GM19239 (cell line): Measurements from ENCODE around the gene GPR142.
"Not testable (repeated sequence)": the region's sequence is repeated elsewhere in the genome, so short reads cannot be mapped to it uniquely, and the experiment has no call there.

Source experiments
- DNase-seq: peaks from one replicate; pipeline ENCODE4 v3.0.0; 2011; ENCODE audit warnings: low spot score; ENCODE audit not compliant: insufficient read length
- FAIRE-seq: peaks from 2 replicates; lab custom pipeline; 2011; peaks lifted over from hg19 to GRCh38; lab: Jason Lieb, UNC

The GPR142 gene

DNA sequence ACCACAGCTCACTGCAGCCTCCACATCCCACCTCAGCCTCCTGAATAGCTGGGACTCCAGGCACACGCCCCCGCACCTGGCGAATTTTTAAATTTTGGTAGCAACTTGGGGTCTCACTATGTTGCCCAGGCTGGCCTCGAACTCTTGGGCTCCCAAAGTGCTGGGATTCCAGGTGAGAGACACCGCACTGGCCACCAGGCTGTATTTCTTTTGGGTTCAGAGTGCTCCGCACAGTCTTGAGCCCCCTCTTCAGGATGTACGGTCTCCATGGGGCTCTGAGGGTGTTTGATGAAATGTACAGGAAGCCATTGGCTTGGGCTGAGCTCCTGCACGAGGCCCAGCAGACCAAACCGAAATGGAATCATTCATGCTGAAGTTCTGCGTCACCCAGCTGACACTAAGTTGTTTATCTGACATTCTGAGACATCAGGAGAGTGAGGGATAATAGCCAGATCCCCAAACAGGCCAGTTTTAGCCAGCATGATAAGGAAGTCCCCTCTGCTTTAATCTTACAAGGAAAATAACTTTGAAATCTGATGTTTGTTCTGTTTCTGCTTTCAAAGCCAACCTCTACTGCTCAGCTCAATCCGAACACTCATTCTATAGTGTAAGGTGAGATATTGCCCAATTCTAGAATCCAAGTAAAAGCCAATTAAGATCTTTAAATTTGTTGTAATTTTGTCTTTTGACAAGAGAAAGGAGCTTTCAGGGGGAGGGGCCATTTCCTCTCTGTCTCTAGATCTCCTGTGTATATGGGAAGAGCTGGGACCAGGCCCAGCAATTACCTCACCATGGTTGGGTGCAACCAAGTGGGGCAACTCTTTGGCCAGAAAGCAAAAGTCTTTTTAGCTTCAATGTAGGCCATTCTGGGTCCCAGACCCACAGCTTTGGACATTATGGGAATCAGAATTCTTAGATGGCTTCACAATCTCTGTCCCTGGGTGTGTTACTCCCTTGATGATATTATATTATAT, 23.7 kb downstream of the GPR142 start:
- no peak for FAIRE-seq
- DNase-seq, result no peak

DNA sequence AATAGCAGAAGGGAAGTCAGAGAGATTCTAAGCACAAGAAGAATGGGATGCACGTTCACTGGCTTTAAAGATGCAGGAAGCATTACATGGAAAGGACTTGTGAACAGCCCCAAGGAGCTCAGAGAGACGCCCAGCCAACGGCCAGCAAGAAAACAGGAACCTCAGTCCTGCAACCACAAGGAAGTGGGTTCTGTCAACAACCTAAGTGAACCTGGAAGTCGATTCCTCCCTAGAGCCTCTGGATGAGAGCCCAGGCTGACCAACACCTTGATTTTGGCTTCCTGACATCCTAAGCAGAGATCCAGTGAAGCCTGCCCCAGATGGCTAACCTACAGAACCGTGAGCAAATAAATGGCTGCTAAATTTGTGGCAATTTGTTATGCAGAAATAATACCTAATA, 24.5 kb downstream of the GPR142 start:
- FAIRE-seq (no peak), DNase-seq (no peak)

DNA sequence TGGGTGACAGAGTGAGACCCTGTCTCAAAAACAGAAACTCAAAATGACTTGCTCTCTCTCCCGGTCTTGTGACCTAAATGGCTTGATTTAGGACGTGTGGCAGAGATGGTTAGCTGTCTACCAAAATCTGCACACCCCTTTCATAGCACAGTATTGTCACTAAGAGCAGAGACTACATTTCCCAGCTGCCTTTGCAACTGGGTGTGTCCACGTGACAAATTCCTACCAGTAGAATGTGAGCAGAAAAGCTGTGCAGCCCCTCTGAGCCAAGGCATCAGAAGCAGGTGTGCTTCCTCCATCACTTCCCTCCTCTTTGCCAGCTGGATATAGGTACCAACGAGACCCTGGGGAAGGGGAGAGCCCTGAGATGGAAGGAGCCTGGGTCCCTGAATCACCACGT, 25.5 kb downstream of the GPR142 start:
- DNase-seq (no peak), FAIRE-seq (peak; percentile 18)

DNA sequence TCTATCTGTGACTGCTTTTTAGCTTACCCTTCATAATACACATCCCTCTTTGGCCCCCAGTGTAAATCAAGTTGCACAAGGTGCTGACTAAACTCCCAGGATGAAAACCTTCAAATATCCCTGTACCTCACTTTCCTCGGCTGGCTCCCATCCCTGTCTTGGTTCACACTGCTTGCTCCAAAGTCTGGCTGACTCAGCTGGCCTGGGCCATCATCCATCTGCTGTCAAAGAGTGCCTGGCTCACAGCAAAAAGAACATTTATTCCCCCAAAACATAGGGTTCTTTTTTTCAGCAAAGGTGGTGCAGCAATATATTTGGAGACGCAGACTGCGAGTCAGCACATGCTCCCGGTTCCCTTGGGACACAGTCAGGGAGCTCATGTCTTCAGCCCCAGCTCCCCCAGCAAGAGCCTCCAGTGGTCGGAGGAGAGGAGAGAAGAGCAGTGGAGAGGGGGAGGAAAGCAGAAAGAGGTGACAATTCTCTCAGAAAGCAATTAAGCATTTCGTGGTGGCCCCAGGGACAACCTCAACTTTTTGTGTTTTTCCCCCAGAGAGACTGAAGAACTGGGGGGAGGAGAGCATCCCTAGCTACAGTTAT, 26.1 kb downstream of the GPR142 start:
- FAIRE-seq (peak; percentile 4), DNase-seq (no peak)

DNA sequence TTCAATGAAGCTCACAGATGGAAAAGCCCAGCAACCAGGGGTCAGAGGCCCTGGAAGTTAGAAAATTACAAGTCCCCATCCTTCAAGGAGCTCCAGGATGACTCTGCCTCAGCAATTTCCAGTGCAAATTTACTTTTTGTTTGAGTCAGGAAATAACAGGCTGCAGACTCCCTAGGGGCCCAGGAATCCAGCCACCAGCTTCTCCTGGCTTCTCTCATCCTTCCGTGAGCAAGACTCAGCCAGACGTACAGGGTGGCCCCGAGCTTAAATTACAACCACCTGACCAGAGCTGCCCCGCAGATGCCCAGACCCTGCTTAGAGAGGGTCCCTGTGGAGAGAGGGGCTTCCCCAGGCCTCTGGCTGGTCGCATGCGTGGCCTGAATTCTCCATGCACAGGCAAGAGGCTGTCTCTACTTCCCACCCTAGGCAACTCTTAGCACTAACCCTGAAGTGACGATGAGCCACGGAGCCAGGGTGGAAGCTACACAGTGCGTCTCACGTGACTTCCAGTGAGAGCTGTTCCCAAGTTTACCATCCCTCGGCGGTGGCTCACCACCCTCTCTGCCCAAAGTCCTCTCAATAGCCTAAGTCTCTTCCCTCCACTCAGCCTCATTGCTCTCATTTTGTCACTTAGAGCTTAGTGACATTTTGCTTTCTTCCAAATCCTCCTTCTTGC, 27.1 kb downstream of the GPR142 start:
- FAIRE-seq (no peak), DNase-seq (no peak)

DNA sequence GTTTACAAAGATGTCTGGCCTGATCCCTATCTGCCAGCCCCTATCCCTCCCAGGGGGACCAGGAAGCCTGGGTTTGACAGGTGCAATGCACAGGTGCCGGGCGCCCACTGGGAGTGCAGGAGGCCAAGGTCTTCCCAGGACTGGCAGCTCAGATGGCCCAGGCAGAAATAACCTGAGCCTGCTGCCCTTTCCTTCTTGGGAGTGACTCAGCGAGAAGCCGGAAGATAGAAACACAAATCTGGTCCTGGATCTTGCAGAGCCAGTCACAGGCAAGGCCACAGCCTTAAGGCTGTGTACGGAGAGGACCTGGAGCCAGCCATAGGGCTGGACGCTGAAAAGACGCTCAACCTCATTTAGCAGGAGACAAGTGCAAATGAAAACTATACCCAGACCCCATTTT, 27.7 kb downstream of the GPR142 start:
- DNase-seq, result no peak
- FAIRE-seq, result no peak

DNA sequence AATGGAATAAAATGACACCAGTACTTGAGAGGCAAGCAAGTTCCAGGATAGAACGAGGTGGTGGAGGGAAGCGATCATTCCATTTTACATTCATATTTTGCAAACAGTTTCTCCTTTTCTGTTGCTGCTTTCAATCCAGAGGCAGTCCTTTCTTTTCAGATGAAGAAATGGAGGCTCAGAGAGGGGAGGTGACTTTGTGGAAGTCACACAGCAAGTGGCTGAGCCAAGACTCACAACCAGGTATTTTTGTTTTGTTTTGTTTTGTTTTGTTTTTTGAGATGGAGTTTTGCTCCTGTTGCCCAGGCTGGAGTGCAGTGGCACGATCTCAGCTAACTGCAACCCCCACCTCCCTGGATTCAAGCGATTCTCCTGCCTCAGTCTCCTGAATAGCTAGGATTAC, 29.3 kb downstream of the GPR142 start:
- DNase-seq (no peak), FAIRE-seq (no peak)

DNA sequence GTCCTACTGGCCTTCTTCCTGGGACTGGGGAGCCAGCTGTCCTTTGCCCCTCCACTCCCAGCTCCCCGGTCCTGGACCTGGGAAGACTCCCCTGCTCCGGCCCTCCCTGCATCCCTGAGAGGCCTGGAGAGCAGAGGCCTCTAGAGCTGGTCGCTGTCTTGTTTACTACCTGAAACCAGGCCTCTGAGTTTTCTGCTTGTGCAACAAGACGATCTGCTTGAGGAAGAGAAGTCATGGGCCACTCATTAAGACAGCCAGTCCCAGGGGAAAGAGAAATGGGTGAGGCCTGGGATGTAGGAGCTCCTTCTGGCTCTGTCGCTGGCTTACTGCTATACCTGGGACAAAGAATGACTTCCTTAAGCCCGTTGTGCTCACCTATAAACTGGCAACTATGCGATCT, 34.7 kb downstream of the GPR142 start:
- DNase-seq (no peak), FAIRE-seq (no peak)

DNA sequence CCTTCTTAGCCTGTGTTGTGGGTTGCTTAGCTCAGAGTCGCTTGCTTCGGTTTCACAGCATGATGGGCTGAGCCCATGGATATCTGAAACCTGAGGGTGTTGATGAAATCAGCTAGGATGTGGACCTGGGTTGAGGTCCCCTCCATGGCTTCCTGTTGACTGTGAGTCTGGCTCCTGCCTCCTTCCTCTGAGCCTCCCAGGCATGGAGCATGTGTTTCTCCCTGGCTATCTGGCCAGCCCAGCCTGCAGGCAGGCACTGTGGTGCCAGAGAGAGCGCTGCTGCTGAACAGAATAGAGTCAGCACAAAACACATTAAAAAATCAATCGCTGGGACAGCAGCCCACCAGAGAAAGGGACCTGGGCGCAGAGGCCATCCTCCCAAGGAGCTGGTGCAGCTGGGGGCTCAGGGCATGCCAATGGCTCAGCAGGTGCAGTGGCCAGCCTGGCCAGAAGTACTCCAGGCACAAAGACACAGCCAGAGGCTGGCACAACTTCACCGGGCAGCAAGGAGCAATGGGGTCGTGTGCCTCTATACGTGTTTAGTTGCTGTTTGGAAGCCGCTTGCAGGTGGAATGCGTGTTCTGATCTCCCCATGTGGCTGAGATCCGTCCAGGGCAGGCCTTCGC, 36.3 kb downstream of the GPR142 start:
- FAIRE-seq (no peak), DNase-seq (no peak)

DNA sequence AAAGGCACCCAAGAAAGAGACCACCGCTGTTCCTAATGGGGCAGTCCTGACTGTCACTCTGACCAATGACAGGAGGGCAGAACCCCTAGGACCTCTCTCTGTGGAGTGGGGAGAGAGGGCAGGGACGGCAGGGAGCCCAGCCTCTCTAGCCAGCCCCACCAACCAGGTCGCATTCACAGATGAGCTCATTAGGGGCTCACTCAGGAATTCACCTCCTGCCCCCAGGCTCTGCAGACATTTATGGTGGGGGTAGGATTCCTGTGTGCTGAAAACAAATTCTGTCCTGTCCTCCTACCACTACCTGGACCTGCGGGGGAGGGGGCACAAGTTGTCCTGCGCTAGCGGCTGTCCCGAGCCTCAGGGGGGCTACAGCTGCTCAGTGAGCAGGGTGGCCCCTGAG, 36.9 kb downstream of the GPR142 start:
- no peak for DNase-seq
- FAIRE-seq, result no peak

DNA sequence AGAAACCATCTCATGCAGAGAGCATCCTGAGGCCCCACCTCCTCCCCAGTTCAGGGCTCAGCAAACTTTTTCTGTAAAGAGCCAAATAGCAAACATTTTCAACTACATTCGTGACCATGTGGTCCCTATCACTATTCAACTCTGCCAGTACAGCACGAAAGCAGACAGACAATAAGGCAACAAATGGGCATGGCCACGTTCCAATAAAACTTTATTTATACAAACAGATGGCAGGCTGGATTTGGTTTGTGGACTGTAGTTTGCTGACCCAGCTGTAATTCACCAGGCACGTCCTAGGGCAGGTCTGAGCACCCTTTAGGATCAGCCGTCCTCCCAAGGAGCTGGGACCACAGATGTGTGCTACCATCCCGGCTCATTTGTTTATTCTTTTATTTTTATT, 37.5 kb downstream of the GPR142 start:
- FAIRE-seq (no peak), DNase-seq (no peak)

DNA sequence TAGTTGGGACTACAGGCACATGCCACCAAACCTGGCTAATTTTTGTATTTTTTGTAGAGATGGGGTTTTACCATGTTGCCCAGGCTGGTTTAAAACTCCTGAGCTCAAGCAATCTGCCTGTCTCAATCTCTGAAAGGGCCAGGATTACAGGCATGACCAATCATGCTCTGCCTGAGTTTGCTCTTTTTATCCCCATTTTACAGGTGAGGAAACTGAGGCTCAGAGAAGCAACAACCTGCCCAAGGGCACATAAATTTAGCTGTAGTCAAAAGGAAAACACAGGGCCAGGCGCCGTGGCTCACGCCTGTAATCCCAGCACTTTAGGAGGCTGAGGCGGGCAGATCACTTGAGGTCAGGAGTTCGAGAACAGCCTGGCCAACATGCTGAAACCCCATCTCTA, 38.0 kb downstream of the GPR142 start:
- DNase-seq, FAIRE-seq: not testable (repeated sequence)

DNA sequence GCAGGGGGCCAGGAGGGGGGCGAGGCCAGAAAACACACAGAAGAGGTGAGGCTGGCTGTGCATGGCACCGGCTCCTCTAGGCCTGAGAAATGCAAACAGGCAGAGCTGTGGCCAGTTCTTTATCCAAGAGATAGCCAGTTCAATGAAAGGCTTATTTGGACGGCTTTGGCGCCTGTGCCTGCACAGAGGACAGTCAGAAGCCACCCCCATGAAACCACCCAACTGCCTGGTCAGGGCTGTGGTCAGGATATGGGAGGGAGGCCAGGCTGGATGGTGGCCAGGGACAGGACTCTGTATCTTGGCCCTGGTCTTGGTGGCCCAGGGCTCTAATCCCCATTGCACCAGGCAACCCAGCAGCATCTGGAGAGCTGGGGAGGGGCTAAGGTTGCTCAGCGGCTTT, 40.1 kb downstream of the GPR142 start:
- DNase-seq, result no peak

DNA sequence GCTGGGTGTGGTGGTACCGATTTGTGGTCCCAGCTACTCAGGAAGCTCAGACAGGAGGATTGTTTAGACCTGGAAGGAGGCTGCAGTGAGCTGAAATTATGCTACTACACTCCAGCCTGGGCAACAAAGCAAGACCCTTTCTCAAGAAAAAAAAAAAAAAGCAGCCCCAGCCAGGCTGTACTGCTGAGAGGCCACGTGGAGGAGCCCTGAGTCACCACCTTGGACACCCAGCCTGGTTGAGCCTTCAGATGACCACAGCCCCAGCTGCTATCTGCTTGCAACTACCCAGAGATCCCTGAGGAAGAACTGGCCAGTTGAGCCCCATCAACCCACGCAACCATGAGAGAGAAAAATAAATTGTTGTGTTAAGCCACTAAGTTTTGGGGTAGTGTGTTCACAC, 41.0 kb downstream of the GPR142 start:
- FAIRE-seq (no peak), DNase-seq (no peak)

More for the DNA sequence above, 40.1 kb downstream of the GPR142 start:
- FAIRE-seq, result no peak

DNA sequence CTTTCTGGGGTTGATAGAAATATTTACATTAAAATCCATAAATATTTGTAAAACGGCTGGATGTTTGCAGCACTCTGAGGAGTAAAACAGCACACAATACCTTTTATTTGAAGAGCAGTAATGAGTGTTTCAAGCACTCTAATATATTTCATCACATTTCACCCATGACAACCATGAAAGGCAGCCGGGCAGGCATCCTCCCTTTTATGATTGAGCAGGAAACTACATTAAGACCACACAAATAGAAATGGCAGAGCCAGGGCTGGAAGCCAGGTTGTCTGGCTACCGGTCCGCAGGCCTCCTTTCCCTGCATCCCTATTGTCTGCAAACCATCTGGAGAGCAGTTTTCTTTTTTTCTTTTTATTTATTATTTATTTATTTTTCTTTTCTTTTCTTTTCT, 41.5 kb downstream of the GPR142 start:
- DNase-seq, result no peak
- no peak for FAIRE-seq

DNA sequence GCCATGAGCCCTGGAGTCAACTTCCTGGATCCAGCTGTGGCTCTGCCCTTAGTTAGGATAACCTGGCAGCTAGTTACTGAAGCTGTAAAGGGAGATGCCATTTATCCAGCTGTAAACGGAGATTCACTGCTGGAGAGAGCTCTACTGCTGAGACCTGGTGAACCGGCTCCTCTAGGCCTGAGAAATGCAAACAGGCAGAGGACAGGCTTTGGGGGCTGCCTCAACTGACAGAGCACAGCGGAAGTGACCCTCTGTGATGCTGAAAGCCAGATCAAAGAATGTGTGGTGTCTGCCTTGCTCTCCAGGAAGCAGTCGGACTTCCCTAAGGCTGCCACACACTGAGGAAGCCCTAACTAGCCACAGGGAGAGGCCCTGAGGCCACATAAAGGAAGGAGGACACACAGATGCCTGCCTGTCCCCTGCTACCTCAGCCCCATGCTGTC, 42.7 kb downstream of the GPR142 start:
- DNase-seq, result no peak
- FAIRE-seq, result no peak

DNA sequence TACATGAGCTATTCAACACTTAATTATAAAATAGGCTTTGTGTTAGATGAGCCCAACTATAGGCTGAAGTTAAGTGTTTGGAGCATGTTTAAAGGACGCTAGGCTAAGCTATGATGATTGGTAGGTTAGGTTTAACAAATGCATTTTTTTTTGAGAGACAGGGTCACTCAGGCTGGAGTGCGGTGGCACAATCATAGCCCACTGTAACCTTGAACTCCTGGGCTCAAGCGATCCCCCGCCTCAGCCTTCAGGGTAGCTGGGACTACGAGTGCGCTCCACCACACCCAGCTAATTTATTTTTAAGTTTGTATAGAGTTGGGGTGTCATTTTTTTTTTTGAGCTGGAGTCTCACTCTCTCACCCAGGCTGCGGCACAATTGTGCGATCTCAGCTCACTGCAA, 45.3 kb downstream of the GPR142 start:
- DNase-seq, result no peak

DNA sequence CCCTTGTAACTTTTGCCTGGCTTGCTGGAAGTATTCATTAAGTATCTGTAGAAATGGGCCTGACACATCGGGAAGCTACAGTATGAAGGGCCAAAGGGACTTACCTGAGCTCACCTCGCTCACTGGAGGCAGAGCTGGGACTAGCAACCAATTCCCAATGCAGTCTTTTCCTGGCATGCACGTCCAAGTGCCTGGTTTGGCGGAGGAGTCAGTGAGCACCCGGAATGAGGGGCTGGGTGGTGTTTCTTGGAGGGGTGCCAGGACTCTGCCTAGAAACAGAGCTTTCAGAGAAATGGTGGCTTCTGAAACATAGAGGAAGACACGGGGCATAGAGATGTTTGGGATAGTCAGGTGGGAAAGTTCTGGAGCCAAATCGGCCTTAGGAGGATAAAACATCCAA, 46.2 kb downstream of the GPR142 start:
- FAIRE-seq (no peak), DNase-seq (no peak)

More for the DNA sequence above, 45.3 kb downstream of the GPR142 start:
- no peak for FAIRE-seq

DNA sequence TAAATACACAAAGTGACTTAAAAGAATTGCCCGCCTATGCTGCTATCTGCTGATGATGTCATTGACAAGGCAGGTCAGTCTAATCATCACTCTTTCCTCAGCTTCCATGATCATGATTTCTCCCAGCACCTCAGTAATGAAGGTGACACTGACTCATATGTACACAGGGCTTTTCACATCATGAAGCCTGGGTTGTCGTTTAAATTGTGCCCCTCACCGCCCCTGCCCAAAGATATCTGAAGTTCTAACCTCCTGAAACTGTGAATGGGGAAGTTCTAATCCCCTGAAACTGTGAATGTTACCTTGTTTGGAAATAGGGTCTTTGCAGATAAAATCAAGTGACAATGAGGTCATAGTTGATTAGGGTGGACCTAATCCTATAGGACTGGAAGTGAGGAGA, 47.2 kb downstream of the GPR142 start:
- FAIRE-seq (peak; percentile 40), DNase-seq (no peak)

DNA sequence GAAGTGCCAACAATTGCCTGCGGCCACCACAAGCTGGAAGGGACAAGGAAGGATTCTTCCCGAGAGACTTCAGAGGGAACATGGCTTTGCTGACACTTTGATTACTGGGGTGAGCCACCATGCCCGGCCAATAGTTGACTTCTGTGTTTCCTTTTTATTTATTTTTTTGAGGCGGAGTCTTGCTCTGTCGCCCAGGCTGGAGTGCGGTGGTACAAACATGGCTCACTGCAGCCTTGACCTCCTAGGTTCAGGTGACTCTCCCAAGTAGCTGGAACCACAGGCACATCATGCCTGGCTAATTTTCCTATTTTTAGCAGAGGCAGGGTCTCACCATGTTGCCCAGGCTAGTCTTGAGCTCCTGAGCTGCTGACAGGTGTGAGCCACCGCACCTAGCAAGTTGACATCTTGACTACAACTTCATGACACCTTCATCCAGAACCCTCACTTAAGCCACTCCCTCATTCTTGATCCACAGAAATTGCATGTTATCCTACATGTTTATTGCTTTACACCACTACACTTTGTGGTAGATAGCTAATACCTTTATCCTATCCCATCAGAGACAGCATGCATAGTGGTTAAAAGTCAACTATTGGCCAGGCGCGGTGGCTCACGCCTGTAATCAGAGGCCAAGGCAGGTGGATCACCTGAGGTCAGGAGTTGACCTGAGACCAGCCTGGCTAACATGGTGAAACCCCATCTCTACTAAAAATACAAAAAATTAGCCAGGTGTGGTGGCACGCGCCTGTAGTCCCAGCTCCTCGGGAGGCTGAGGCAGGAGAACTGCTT, 48.5 kb downstream of the GPR142 start:
- DNase-seq, result no peak
- no peak for FAIRE-seq
